Naive thymus-derived CD8-positive, alpha-beta T cell (primary cell): ENCODE data around the gene KIF13A. TPM values are rescaled to one million over a fixed set of nuclear protein-coding genes. Genes with fewer than 3 reads are reported as not detected.
"Not testable (repeated sequence)": the region's sequence is repeated elsewhere in the genome, so short reads cannot be mapped to it uniquely, and the experiment has no call there.

Source experiments
- ATAC-seq, 2 donors: fragments of 150-1000 bp; cut with Tn5 transposase in 1 of 2; sonication (Bioruptor Pico), chemical (Tn5 transposase) in 1 of 2; 1 replicate in 1 of 2; 2 replicates in 1 of 2; pipeline ENCODE4 v1.10.0; 2021; ENCODE audit warnings: mild to moderate bottlenecking in 2 of 2, moderate library complexity in 2 of 2
- POLR2A ChIA-PET: fragments of 350-600 bp; sonication (Branson Sonifier 250); formaldehyde crosslinking; loops from one replicate; lab custom pipeline; 2021; ENCODE audit warnings: antibody characterized with exemption; lab: Charles Lee
- DNase-seq, 10 donors: peaks; one replicate each; pipeline versions ENCODE4 v3.0.0 to v3.0.0-alpha.2; 2020 to 2022
- H3K27ac Mint-ChIP-seq, 10 donors: one replicate each; pipeline ENCODE4 v1.8.0; 2020 to 2022; ENCODE audit warnings: mild to moderate bottlenecking in 10 of 10, mixed read lengths in 10 of 10, moderate library complexity in 4 of 10, inconsistent platforms in 1 of 10
- H3K27me3 Mint-ChIP-seq, 5 donors: one replicate each; pipeline ENCODE4 v1.8.0; 2021 to 2022; ENCODE audit warnings: mixed read lengths in 5 of 5
- H3K36me3 Mint-ChIP-seq, 3 donors: one replicate each; pipeline ENCODE4 v1.8.0; 2020 to 2022; ENCODE audit warnings: mixed read lengths in 3 of 3, mild to moderate bottlenecking in 2 of 3, inconsistent platforms in 1 of 3
- H3K4me1 Mint-ChIP-seq, 4 donors: one replicate each; pipeline ENCODE4 v1.8.0; 2021 to 2022; ENCODE audit warnings: mixed read lengths in 4 of 4
- H3K4me3 Mint-ChIP-seq, 10 donors: one replicate each; pipeline ENCODE4 v1.8.0; 2020 to 2022; ENCODE audit warnings: mild to moderate bottlenecking in 10 of 10, mixed read lengths in 10 of 10, moderate library complexity in 6 of 10, inconsistent platforms in 1 of 10
- H3K9me3 Mint-ChIP-seq, 9 donors: one replicate each; pipeline ENCODE4 v1.8.0; 2020 to 2022; ENCODE audit warnings: mixed read lengths in 9 of 9, mild to moderate bottlenecking in 3 of 9, inconsistent platforms in 1 of 9, moderate library complexity in 1 of 9
- polyA plus RNA-seq, 3 donors: library from polyadenylated mRNA; unstranded; fragments of 300-500 nt; fragmentation: Illumina TruSeq; gene quantifications; one replicate each; pipeline ENCODE4 v1.2.3, GENCODE V29; 2021
- total RNA-seq, 8 experiments: library from RNA in 2 of 8; stranded (reverse) in 2 of 8; gene quantifications; one replicate each; pipeline ENCODE4 v1.2.3 and lab custom pipeline; 2021 to 2026

The KIF13A gene
- total and polyA plus RNA-seq, 5 experiments from 2014 or later, result 0.49 to 0.81 TPM; not detected in 3

GRCh38 chr6:17914651-17915050 lies 72.8 kb downstream of the KIF13A start:
- Mint-ChIP-seq H3K27ac (no peak overlapping the region), H3K4me1 (peaks cover 0 to 7% (median 2%) of the 10 kb centered on the region in 4 donors), H3K36me3 (no peaks in the 10 kb centered on the region), H3K27me3 (peaks cover 0 to 3% (median 0%) of the 10 kb centered on the region in 5 donors), H3K9me3 (no peaks in the 10 kb centered on the region), H3K4me3 (no peak overlapping the region)
- DNase-seq, result no peak
- POLR2A ChIA-PET, result no interaction called here
- no peak for ATAC-seq

GRCh38 chr6:17912521-17912920 lies 74.9 kb downstream of the KIF13A start:
- ATAC-seq, result no peak
- POLR2A ChIA-PET, result no interaction called here
- peaks cover 0 to 7% (median 3%) of the 10 kb centered on the region in 5 donors for H3K27me3 Mint-ChIP-seq

GRCh38 chr6:17911656-17912055 lies 75.8 kb downstream of the KIF13A start:
- H3K9me3 Mint-ChIP-seq, ATAC-seq, POLR2A ChIA-PET, H3K27ac Mint-ChIP-seq, H3K36me3 Mint-ChIP-seq, H3K4me3 Mint-ChIP-seq, DNase-seq: not testable (repeated sequence)
- Mint-ChIP-seq H3K27me3 (peaks cover 0 to 12% (median 9%) of the 10 kb centered on the region in 5 donors), H3K4me1 (peaks cover 0 to 23% (median 4%) of the 10 kb centered on the region in 4 donors)

More at GRCh38 chr6:17912521-17912920, 74.9 kb downstream of the KIF13A start:
- Mint-ChIP-seq H3K4me3 (no peak overlapping the region), H3K36me3 (no peaks in the 10 kb centered on the region), H3K4me1 (peaks cover 0 to 18% (median 3%) of the 10 kb centered on the region in 4 donors), H3K9me3 (no peaks in the 10 kb centered on the region), H3K27ac (no peak overlapping the region)
- no peak for DNase-seq

DNA sequence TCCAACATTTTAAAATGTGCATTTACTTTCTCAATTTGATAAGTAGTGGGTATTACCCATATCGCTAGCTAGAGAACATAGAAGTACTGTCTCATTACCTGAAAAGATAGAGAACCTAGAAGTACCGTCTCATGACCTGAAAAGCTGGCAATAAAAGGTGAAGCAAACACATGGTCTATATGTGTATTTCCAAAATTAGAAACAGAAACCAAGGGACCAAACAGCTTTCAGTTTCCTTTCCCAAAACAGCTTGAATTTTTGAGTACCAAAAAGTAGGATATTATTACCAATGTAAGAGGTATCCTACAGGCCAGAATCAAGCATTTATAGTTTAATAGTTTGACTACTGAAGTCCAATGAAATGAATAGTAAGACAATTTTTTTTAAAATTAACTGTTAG lies 77.2 kb downstream of the KIF13A start:
- Mint-ChIP-seq H3K27me3 (peaks cover 0 to 24% (median 14%) of the 10 kb centered on the region in 5 donors), H3K27ac (no peak overlapping the region), H3K4me1 (peaks cover 0 to 24% (median 4%) of the 10 kb centered on the region in 4 donors), H3K36me3 (no peaks in the 10 kb centered on the region), H3K4me3 (no peak overlapping the region), H3K9me3 (peaks cover 0 to 2% (median 0%) of the 10 kb centered on the region in 9 donors)
- ATAC-seq (no peak), DNase-seq (no peak)
- POLR2A ChIA-PET, result no interaction called here

- no peak for ATAC-seq
- H3K27me3 Mint-ChIP-seq, result peaks cover 0 to 26% (median 14%) of the 10 kb centered on the region in 5 donors
- POLR2A ChIA-PET, result no interaction called here
- H3K36me3 Mint-ChIP-seq, result no peaks in the 10 kb centered on the region
- H3K4me1 Mint-ChIP-seq, result peaks cover 0 to 24% (median 4%) of the 10 kb centered on the region in 4 donors
- no peak for DNase-seq
- peaks cover 0 to 2% (median 0%) of the 10 kb centered on the region in 9 donors for H3K9me3 Mint-ChIP-seq
- H3K27ac Mint-ChIP-seq, result no peak overlapping the region
- H3K4me3 Mint-ChIP-seq, result no peak overlapping the region
These were observed 78.6 kb downstream of the KIF13A start for GRCh38 chr6:17908831-17909230.

- peaks cover 4 to 26% (median 17%) of the 10 kb centered on the region in 5 donors for H3K27me3 Mint-ChIP-seq
- ATAC-seq (no peak), DNase-seq (no peak)
- H3K36me3 Mint-ChIP-seq, result no peaks in the 10 kb centered on the region
- H3K4me1 Mint-ChIP-seq, result peaks cover 0 to 24% (median 4%) of the 10 kb centered on the region in 4 donors
- H3K4me3 Mint-ChIP-seq, result peak overlapping the region in 1 of 10 donors; percentile 48
- peaks cover 0 to 2% (median 0%) of the 10 kb centered on the region in 9 donors for H3K9me3 Mint-ChIP-seq
- POLR2A ChIA-PET, result no interaction called here
- no peak overlapping the region for H3K27ac Mint-ChIP-seq
These were observed 79.8 kb downstream of the KIF13A start for GRCh38 chr6:17907406-17908229.

DNA sequence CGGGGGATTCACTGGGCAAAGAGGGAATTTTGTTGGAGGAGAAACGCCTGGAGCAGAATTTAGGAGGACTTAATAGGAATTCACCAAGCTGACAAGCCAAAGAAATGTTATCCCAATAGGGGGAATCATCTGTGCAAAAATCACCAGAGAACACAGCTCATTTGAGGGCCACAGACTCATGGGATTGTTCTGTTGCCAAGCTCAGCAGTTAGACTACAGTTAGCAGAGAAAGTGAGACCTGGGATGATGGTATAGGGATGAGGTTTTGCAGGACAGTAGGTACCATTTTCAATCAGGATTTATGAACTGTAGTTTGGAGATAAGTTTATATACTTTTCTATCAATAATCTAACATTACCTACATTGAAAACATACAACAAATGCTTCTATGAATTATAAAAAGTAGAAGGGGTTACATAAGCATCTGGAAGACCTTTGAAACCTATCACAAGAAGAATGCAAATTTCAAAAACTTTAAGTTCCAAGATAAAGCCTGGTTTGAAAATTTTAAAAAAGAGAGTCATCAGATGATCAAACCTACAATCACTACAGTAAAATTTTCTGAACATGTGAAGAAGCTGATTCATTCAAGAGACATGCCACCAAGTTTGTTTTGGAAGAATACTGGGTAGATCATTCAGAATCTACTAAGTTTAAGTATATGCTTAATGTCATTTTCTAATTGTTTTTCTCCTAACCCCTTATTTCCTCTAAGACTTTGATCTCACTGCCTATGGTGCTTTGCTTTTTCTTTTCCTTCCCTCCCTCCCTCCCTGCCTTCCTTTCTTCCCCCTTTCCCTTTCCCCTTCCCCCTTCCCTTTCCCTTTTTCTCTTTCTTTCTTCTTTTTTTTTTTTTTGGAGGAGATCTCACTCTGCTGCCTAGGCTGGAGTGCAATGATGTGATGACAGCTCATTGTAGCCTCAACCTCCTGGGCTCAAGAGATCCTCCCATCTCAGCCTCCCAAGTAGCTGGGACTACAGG lies 81.5 kb downstream of the KIF13A start:
- POLR2A ChIA-PET, result no interaction called here
- ATAC-seq (no peak), DNase-seq (no peak)
- Mint-ChIP-seq H3K27ac (no peak overlapping the region), H3K4me3 (no peak overlapping the region), H3K4me1 (peaks cover 0 to 24% (median 3%) of the 10 kb centered on the region in 4 donors), H3K9me3 (peaks cover 0 to 3% (median 0%) of the 10 kb centered on the region in 9 donors), H3K36me3 (no peaks in the 10 kb centered on the region), H3K27me3 (peaks cover 4 to 26% (median 18%) of the 10 kb centered on the region in 5 donors)

DNA sequence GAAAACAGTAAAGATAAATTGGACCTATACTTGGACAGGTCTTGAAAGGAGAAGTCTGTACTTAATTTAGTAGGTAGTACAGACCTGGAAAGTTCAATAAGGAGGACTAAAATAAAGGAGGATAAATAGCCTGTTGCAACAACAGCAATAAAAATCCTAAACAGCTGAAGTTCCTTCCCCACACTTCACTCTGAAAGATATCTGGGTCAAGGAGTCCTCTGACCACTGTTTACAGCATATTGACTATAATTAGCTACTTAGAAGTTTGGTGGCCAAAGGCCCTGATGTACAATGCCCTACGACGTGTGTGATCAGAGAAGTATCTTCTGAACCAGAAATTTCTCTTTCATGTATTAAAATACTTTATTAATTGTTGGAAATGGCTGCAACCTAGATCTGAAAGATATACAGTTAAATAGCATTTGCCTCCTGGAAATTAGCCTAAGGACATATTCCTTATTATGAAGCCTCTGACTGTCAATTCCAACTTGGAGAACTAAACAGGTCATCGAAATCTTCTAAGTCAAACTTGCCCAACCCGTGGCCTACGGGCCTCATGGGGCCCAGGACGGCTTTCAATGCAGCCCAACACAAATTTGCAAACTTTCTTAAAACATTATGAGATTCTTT lies 82.8 kb downstream of the KIF13A start:
- Mint-ChIP-seq H3K27me3 (peaks cover 4 to 26% (median 21%) of the 10 kb centered on the region in 5 donors), H3K36me3 (peaks cover 0 to 3% (median 0%) of the 10 kb centered on the region in 3 donors), H3K27ac (no peak overlapping the region), H3K4me1 (peaks cover 0 to 17% (median 2%) of the 10 kb centered on the region in 4 donors), H3K9me3 (peaks cover 0 to 3% (median 0%) of the 10 kb centered on the region in 9 donors), H3K4me3 (no peak overlapping the region)
- DNase-seq (no peak), ATAC-seq (no peak)
- POLR2A ChIA-PET, result no interaction called here

DNA sequence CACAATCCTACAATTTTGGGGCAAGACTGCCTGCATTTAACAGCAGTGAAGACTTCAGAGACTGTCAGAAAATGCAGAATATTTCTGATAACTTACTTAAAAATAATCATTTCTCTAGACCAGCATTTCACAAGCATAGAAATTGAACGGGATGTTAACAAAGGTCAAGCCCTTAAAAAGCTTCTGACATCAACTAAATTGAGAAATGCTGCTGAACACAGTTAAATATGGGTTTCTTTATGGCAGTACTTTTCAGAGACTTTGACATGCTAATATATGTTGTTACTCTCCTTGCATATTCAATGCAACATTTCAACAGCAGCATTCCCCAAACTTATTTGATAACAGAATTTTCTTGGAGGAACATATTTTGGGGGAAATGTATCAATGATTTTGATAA lies 84.5 kb downstream of the KIF13A start:
- no peak overlapping the region for H3K4me3 Mint-ChIP-seq
- H3K36me3 Mint-ChIP-seq, result peaks cover 0 to 3% (median 0%) of the 10 kb centered on the region in 3 donors
- H3K27ac Mint-ChIP-seq, result no peak overlapping the region
- H3K9me3 Mint-ChIP-seq, result peaks cover 0 to 4% (median under 1%) of the 10 kb centered on the region in 9 donors
- peaks cover 4 to 29% (median 19%) of the 10 kb centered on the region in 5 donors for H3K27me3 Mint-ChIP-seq
- no peak for ATAC-seq
- POLR2A ChIA-PET, result no interaction called here
- DNase-seq, result no peak
- peaks cover 0 to 11% (median under 1%) of the 10 kb centered on the region in 4 donors for H3K4me1 Mint-ChIP-seq

- Mint-ChIP-seq H3K27ac (no peak overlapping the region), H3K4me1 (no peaks in the 10 kb centered on the region), H3K27me3 (peaks cover 4 to 24% (median 9%) of the 10 kb centered on the region in 5 donors), H3K9me3 (peaks cover 0 to 15% (median 4%) of the 10 kb centered on the region in 9 donors), H3K36me3 (peaks cover 0 to 10% (median 9%) of the 10 kb centered on the region in 3 donors), H3K4me3 (no peak overlapping the region)
- POLR2A ChIA-PET, result no interaction called here
- DNase-seq (no peak), ATAC-seq (no peak)
These were observed 85.9 kb downstream of the KIF13A start for GRCh38 chr6:17901493-17901892.

GRCh38 chr6:17900011-17900410 lies 87.4 kb downstream of the KIF13A start:
- ATAC-seq (no peak), DNase-seq (no peak)
- no peak overlapping the region for H3K4me3 Mint-ChIP-seq
- H3K9me3 Mint-ChIP-seq, result peaks cover 4 to 29% (median 18%) of the 10 kb centered on the region in 9 donors
- POLR2A ChIA-PET, result no interaction called here
- H3K4me1 Mint-ChIP-seq, result no peaks in the 10 kb centered on the region
- no peak overlapping the region for H3K27ac Mint-ChIP-seq
- peaks cover 0 to 21% (median 9%) of the 10 kb centered on the region in 3 donors for H3K36me3 Mint-ChIP-seq
- peaks cover 4 to 11% (median 9%) of the 10 kb centered on the region in 5 donors for H3K27me3 Mint-ChIP-seq

DNA sequence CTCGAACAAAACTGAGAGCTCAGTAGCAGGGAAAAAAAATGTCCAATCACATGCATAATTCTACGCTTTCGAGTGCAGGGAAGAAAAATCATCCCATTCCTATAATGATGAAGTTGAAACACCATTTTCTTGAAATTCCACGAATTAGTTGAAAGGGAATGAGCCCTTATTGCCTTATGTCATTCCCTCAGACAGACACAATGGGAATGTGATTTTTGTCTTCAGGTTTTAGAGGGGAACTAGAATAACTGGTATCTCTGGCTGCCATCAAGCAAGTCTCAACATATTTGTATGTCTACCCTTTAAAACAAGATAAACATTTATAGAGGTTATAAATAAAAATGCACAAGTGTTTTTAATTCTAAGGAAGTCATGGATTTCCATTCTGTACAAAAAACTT lies 87.9 kb downstream of the KIF13A start:
- no peak overlapping the region for H3K27ac Mint-ChIP-seq
- peaks cover 4 to 11% (median 9%) of the 10 kb centered on the region in 5 donors for H3K27me3 Mint-ChIP-seq
- peaks cover 6 to 32% (median 20%) of the 10 kb centered on the region in 9 donors for H3K9me3 Mint-ChIP-seq
- peaks cover 0 to 23% (median 9%) of the 10 kb centered on the region in 3 donors for H3K36me3 Mint-ChIP-seq
- DNase-seq (no peak), ATAC-seq (no peak)
- POLR2A ChIA-PET, result no interaction called here
- H3K4me1 Mint-ChIP-seq, result no peaks in the 10 kb centered on the region
- H3K4me3 Mint-ChIP-seq, result no peak overlapping the region
